AG04449 (cell line): ENCODE results near the gene SPINT4.
A peak's percentile ranks its signal among the peaks of the same experiment; 100 is the strongest.

Experiments used
- CTCF ChIA-PET: fragments of 350-600 bp; formaldehyde crosslinking; extraction: SDS; loops from one replicate; lab custom pipeline; 2021; ENCODE audit warnings: antibody characterized with exemption; lab: Yijun Ruan, JAX
- POLR2A ChIA-PET: fragments of 400-600, 350-600 bp; formaldehyde crosslinking; extraction: SDS; loops from one replicate; lab custom pipeline; 2020; ENCODE audit warnings: antibody characterized with exemption, inconsistent platforms; lab: Yijun Ruan, JAX
- DNase-seq: peaks from one replicate; pipeline ENCODE4 v3.0.0-alpha.2; 2010; ENCODE audit warnings: low read depth, low spot score
- H3K4me3 ChIP-seq: 2 replicates; pipeline ENCODE4 v1.5.1; 2011; ENCODE audit warnings: low read depth, mild to moderate bottlenecking, control low read depth, low read length
- CTCF ChIP-seq: IDR thresholded peaks from one replicate; pipeline ENCODE4 v1.5.1; 2011; ENCODE audit warnings: mild to moderate bottlenecking, moderate library complexity, low read length, control low read depth, inconsistent platforms; ENCODE audit not compliant: insufficient read depth; ENCODE audit errors: missing control alignments

Gene SPINT4

GRCh38 chr20:45768479-45768878 is 46.3 kb downstream of the SPINT4 start:
- DNase-seq: no peak
- TF ChIP-seq CTCF: no peak
- H3K4me3 ChIP-seq: no peak overlapping the region
- CTCF ChIA-PET: interaction anchor here (0.9 to 4.3 kb wide), 2 partner anchors 176 to 223 kb away, joined by 3 to 43 read pairs; no protein-coding TSS in a partner anchor
- POLR2A ChIA-PET: no interaction called here

- ChIA-PET POLR2A (no interaction called here), CTCF (interaction anchor here (0.5 to 6.0 kb wide), 89 partner anchors 9 to 1023 kb away, joined by 3 to 77 read pairs (median 7); partner anchors contain the start of genes DNTTIP1, EPPIN, SDC4 and SPINT3)
- H3K4me3 ChIP-seq: no peak overlapping the region; the same call in 1 of the 2 replicates
- peak; percentile 26 for DNase-seq
- peak; percentile 79 for TF ChIP-seq CTCF
Observed at GRCh38 chr20:45771182-45771759, 49.1 kb downstream of the SPINT4 start.

- ChIA-PET POLR2A (no interaction called here), CTCF (interaction anchor here (1.2 to 6.0 kb wide), 7 partner anchors 178 to 482 kb away, joined by 4 to 77 read pairs (median 12); partner anchors contain the start of gene SYS1)
- TF ChIP-seq CTCF: no peak
- H3K4me3 ChIP-seq: no peak overlapping the region
- DNase-seq: no peak
Observed at GRCh38 chr20:45772693-45773092, 50.5 kb downstream of the SPINT4 start.

GRCh38 chr20:45774945-45775344 is 52.8 kb downstream of the SPINT4 start:
- POLR2A ChIA-PET: interaction anchor here (1.1 kb wide), 1 partner anchor 427 kb away, joined by 3 read pairs; the partner anchor contains the start of gene SDC4
- CTCF ChIA-PET: interaction anchor here (1.0 to 1.9 kb wide), 3 partner anchors 401 to 463 kb away, joined by 4 to 5 read pairs (median 5); partner anchors contain the start of gene SYS1
- DNase-seq: no peak

GRCh38 chr20:45775411-45775810 is 53.3 kb downstream of the SPINT4 start:
- ChIA-PET CTCF (interaction anchor here (1.9 kb wide), 1 partner anchor 464 kb away, joined by 4 read pairs; no protein-coding TSS in a partner anchor), POLR2A (interaction anchor here (1.1 kb wide), 1 partner anchor 428 kb away, joined by 3 read pairs; the partner anchor contains the start of gene SDC4)
- TF ChIP-seq CTCF: no peak
- DNase-seq: no peak
- H3K4me3 ChIP-seq: no peak overlapping the region

More at GRCh38 chr20:45774945-45775344, 52.8 kb downstream of the SPINT4 start:
- TF ChIP-seq CTCF: no peak
- no peak overlapping the region for H3K4me3 ChIP-seq
